Mammary epithelial cell (primary cell): Measurements from ENCODE around the gene HLCS.

Source experiments
- CTCF ChIP-seq, 2 donors: IDR thresholded peaks in 1 of 2; conservative IDR thresholded peaks in 1 of 2; 2 replicates each; pipeline ENCODE4 v1.5.1; 2011 to 2012; ENCODE audit warnings: inconsistent platforms in 2 of 2, low read length in 2 of 2, mild to moderate bottlenecking in 2 of 2, control low read depth in 1 of 2, low read depth in 1 of 2; ENCODE audit not compliant: insufficient read depth in 1 of 2; ENCODE audit errors: extremely low read depth in 1 of 2
- EZH2 ChIP-seq: IDR thresholded peaks from 2 replicates; pipeline ENCODE4 v1.6.1; 2012; ENCODE audit warnings: low read length, inconsistent platforms, borderline replicate concordance

GRCh38 chr21:36708286-36709029 lies 258.0 kb downstream of the HLCS start:
- TF ChIP-seq CTCF (conservative IDR thresholded peaks at IDR 0.05 in 1 of 2, IDR thresholded peaks at IDR 0.05 in 1 of 2; ENCODE audit: extremely low read depth in 1 of 2, insufficient read depth in 1 of 2, low read depth in 1 of 2, low read length in 2 of 2): no peak
- peak; percentile 99 for TF ChIP-seq EZH2
